Right lobe of liver (tissue), 4 donors: ENCODE results near the gene LCLAT1.

Experiments
- POLR2A ChIP-seq: fragments of 450-650 bp; IDR thresholded peaks from one replicate; pipeline ENCODE4 v1.6.1; 2017; ENCODE audit warnings: antibody characterized with exemption, mild to moderate bottlenecking
- TF ChIP-seq, protein P1 (sequence below), 4 donors: fragments of 200-600 bp in 3 of 4; fragments of 450-650 bp in 1 of 4; IDR thresholded peaks; one replicate each; pipeline versions ENCODE4 v1.5.1 to v1.8.0; 2016 to 2022; ENCODE audit warnings: antibody characterized with exemption in 4 of 4, mild to moderate bottlenecking in 2 of 4
- donor health status: DM: no; HTN: no; CAD: no.
- donor health status: DM: no; HTN: no; CAD: no.
- donor health status: DM: no; HTN: yes; CAD: no.

DNA sequence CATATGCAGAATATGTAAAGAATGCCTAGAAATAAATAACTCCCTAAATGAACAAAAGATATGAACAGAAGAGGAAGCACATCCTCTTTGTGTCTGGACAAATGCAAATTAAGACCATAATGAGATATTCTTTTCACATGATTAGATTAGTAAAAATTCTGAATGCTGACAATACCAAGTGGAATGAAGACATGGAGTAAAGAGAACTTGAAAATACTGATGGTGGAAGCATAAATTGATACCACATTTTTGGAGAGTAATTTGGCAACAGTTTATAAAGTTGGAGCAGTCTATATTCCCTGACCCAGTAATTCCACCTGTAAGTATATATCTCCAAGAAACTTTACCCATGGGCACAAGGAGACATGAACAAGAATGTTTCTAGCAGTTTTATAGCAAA, 230.2 kb downstream of the LCLAT1 start:
- TF ChIP-seq, protein P1, sequence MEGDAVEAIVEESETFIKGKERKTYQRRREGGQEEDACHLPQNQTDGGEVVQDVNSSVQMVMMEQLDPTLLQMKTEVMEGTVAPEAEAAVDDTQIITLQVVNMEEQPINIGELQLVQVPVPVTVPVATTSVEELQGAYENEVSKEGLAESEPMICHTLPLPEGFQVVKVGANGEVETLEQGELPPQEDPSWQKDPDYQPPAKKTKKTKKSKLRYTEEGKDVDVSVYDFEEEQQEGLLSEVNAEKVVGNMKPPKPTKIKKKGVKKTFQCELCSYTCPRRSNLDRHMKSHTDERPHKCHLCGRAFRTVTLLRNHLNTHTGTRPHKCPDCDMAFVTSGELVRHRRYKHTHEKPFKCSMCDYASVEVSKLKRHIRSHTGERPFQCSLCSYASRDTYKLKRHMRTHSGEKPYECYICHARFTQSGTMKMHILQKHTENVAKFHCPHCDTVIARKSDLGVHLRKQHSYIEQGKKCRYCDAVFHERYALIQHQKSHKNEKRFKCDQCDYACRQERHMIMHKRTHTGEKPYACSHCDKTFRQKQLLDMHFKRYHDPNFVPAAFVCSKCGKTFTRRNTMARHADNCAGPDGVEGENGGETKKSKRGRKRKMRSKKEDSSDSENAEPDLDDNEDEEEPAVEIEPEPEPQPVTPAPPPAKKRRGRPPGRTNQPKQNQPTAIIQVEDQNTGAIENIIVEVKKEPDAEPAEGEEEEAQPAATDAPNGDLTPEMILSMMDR (IDR thresholded peaks at IDR 0.05) = no peak
- no peak for TF ChIP-seq POLR2A
